COLO668 (cell line): Measurements from ENCODE around the gene ZNF444.
"Not testable (repeated sequence)": the region's sequence is repeated elsewhere in the genome, so short reads cannot be mapped to it uniquely, and the experiment has no call there.

ENCODE experiments used
- DNase-seq: peaks from one replicate; lab custom pipeline; 2025; ENCODE audit not compliant: unreplicated experiment; lab: John Stamatoyannopoulos, UW

The ZNF444 gene

DNA sequence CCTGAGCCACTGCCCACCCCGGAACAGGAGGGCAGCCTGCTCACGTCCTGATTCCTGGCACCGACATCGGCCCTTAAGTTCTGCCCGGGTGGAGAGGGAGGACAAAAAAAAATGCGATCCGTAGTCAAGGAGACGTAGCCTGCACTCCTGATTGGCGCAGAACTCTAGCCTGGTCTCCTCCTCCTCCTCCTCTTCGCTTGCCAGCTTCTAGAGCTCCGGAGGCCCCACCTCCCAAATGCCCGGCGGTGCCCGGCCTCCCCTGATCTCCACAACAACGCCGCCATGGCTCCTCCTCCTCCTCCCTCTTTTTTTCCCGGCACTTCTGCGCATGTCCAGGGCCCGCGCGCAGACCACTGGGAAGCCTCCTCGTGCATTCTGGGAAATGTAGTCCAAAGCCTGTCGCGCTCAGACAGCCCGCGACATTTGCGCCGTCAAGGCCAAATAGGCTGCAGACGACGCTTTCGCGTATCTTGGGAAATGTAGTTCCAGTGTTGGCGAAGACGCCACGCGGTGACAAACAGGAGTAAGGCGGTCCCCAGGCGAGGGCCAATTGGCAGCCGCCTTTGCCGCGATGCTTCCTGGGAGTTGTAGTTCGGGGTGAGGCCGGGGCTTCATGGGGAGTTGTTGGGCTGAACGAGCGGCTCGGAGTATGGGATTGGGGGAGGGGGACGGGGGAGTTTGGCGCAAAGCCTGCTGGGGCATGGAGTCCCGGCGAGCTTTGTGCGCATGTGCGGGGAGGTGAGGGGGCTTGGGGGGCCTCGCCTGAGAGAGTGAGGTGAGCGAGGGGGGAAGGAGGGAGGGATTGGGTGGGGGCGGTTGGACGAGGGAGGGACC, at the start of gene ZNF444:
Gene ZNF444 (plus strand): TSS at position 705 of the 834 bp plus-strand sequence. CDS start 5,625 bp downstream, outside the sequence.
- DNase-seq, result peak; percentile 99

DNA sequence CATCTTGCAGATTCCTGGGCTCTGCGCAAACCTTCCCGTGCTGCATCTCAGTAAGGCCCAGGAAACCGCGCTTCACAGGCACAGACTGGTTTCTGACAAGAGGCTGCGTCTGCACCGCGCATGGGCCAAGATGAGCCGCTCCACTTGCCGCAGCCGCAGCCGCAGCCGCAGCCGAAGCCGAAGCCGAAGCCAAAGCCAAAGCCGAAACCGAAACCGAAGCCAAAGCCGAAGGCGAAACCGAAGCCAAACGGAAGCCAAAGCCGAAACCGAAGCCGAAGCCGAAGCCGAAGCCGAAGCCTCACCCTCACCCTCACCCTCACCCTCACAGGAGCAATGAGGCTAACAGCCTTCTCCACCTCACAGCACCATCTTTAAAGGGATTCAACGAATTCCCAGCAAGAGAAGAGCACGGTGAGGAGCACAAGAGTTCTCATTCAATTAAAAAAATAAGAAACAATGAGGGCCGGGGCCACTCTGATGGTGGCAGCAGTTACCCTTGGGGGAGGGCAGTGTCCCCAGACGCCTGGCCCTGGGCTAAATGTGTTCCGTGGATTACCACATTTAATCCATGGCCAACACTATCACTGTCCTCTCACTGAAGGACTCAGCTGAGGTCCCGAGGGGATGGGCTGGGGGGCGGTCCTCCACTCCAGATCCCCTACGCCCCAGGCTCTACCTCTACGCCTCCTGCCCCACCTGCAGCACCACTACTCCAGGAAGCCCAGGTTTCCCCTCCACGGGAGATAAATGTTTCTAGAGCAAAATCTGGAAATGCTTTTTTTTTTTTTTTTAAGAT, 49.1 kb upstream of the ZNF444 start:
- DNase-seq, result no peak

GRCh38 chr19:56092685-56093631, 48.1 kb upstream of the ZNF444 start:
- no peak for DNase-seq

DNA sequence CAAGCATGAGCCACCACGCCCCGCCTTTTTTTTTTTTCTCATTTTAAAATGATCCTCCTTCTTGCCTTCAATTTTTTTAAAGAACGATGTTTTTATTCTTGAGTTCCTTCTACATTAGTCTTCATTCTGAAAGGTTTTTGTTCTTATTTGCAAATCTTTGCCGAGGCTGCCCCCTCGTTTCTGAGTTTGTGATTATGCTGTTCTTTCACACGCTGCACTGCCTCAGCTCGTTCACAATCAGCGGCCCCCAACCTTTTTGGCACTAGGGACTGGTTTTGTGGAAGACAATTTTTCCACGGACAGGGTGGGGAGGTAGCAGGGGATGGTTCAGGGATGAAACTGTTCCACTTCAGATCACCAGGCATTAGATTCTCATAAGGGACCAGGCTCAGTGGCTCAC, 46.6 kb upstream of the ZNF444 start:
- DNase-seq, result no peak

DNA sequence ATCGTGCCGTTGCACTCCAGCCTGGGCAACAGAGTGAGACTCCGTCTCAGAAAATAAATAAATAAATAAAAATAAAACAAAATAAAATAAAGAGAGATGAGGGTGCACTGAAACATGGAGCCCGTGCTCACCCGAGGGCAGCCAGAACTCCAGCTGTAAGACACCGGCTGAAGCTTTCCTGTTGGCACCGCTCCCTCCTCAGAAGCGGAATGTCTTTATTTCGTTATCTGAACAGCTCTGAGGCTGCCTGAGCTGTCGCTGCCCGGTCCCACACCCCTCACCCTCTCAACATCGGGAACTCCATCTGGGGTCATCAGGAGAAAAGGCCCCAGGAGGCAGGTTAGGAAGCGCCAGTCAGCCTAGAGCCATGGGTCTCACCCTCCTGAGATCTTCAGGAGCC, 44.4 kb upstream of the ZNF444 start:
- no peak for DNase-seq

GRCh38 chr19:56097306-56097705, 43.8 kb upstream of the ZNF444 start:
- no peak for DNase-seq

- DNase-seq, result no peak
These were observed 43.3 kb upstream of the ZNF444 start for GRCh38 chr19:56097776-56098175.

DNA sequence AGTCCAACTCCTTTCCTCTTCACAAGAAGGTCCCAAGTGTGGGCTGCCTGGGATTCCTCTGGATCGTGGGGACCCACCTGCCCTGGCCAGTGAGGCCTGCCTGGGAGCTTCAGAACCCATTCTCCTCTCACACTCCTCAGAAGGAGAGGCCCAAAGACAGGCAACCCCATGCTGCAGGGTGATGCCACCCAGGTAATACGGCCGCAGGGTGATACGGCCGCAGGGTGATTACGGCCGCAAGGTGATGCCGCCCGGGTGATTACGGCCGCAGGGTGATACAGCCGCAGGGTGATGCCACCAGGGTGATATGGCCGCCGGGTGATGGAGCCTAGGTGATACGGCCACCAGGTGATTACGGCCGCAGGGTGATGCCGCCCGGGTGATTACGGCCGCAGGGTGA, 42.9 kb upstream of the ZNF444 start:
- DNase-seq, result not testable (repeated sequence)

DNA sequence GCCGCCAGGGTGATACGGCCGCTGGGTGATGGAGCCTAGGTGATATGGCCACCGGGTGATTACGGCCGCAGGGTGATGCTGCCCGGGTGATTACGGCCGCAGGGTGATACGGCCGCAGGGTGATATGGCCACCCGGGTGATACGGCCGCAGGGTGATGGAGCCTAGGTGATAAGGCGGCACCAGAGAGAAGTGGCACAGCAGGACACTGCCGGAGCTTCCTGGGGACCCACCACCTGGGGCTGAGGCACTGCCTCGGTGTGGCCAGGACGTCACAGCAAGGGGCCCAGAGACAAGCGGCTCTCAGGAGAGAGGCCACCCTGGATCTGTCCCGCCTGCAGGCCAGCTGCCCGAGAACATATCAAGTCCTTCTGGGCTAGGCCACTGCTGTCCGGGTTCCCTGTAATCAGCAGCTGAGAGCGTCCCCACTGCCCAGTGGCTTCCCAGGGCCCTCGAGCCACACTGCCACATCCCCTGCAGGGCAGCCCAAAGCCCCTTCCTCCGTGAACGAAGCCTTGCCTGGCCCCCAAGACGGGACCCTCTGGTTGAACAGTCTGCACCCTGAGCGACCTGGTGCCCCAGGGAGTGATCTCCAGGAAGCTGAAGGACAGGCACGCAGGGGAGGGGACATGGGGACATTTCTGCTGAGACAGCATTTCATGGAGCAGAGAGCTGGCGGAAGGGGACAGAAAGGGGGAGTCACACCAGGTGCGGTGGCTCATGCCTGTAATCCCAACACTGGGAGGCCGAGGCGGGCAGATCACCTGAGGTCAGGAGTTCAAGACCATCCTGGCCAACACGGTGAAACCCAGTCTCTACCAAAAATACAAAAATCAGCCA, 42.1 kb upstream of the ZNF444 start:
- no peak for DNase-seq

DNA sequence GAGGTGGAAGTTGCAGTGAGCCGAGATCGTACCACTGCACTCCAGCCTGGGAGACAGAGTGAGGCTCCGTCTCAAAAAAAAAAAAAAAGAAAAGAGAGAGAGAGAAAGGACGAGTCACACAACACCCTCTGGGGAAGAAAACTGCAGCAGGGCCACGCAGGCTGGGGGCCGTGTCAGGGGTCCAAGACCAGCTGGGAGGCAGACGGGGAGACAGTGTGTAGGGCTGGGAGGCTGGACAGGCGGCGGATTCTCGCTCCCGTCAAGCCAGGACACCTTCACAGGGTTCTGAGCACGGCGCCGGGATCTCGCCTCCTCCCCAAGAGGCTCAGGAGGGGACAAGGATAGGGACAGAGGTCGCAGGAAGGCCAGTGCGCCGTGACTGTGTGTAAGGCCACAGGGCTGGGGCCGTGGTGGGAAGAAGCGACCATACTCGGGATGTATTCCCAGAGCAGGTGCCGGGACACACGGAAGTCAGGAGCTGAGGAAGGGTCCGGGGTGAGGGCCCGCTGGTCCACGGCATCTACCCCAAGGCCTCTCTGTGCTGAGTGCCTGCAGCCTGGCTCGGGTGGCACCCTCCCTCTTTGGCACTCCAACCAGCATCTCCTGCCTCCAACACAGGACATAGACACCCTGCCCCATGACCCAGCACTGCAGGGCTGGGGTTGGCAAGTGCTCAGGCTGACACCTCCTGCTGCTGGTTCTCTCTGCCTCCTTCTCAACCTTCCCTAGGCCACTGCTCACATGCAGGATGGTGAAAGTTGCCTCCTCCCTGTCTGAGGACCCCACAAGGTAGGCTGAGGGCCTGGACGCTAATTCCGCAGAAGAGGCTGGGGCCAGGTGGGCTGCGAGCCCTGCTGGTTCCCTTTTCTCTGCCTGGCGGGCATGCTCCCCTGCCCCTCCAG, 41.2 kb upstream of the ZNF444 start:
- DNase-seq, result no peak

DNA sequence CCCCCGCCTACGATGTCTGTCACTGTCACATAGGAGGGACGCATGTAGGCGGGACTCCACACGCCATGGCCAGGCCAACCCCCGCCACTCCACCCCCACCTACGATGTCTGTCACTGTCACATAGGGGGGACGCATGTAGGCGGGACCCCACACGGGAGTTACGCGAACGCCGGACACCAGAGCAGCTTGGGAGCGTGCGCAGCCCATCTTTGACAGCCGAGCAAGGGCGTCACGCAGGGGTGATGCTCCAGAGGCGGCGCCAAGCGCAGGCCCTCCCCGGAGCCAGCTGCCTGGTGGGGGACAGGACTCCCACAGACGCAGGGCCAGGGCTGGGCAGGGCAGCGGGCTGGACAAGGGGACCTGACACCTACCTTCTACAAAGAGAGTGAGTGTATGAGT, 40.0 kb upstream of the ZNF444 start:
- DNase-seq, result no peak

DNA sequence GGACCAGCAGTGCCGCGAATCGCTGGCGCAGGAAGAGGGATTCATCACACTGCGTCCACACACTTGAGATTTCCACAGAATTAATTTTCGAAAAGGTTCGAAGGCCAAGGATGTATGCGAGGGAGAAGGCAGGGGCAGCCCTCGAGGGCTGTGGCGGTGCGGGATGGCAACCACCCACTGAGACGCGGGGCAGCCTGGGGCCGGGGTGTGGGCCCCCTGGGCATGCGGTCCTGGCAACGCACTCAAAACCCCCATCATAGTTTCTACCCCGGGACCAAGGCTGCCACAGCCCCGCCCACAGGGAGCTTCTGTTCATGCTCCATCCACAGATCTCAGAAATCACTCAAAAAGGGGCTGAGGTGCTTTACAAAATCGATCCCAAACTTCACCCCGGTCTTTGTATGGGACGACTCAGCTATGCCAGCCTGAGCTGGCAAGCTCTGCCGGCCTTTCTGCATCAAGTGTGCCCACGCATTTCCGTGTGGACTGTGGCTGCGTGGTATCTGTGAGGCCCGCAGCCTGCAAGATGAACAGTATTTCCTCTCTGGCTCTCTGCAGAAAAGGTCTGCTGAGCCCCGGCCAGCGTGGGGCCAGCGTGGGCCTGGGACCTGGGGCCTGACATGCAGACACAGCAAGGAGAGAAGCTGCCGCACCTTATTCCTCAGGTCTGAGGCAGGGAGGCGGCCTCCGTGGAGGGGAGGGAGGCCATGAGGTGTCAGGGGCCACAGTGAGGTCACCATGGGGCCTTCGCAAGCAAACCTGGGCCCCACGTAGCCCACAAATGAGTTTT, 39.1 kb upstream of the ZNF444 start:
- DNase-seq, result no peak

GRCh38 chr19:56103027-56103614, 38.0 kb upstream of the ZNF444 start:
- no peak for DNase-seq

- no peak for DNase-seq
These were observed 36.7 kb upstream of the ZNF444 start for GRCh38 chr19:56104423-56104822.

DNA sequence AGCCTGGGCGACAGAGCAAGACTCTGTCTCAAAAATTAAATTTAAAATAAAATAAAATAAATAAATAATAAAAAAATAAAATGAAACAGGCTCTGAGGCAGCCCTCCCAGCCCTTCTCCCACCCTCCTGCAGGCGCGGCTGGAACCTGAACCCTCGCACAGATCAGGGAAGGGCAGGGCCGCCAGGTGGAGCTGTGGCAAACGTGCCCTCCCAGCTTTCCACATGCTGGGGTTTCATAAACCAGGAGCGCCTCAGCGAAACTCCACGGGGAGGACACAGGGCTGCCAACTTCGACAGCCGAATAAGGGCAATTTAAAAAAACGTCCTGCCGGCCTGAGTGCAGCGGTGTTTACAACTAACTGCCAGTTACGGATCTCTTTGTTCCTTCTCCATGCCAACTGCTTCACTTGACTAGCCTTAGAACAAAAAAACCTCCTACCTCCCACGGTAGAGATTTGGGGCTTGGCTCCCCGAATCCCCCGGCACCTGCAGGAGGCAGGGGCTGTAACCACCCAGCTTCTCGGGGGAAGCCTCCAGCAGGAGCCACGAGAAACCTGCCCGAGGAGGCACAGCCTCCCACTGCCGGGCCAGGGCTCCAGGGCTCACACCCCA, 35.9 kb upstream of the ZNF444 start:
- DNase-seq, result peak; percentile 70

DNA sequence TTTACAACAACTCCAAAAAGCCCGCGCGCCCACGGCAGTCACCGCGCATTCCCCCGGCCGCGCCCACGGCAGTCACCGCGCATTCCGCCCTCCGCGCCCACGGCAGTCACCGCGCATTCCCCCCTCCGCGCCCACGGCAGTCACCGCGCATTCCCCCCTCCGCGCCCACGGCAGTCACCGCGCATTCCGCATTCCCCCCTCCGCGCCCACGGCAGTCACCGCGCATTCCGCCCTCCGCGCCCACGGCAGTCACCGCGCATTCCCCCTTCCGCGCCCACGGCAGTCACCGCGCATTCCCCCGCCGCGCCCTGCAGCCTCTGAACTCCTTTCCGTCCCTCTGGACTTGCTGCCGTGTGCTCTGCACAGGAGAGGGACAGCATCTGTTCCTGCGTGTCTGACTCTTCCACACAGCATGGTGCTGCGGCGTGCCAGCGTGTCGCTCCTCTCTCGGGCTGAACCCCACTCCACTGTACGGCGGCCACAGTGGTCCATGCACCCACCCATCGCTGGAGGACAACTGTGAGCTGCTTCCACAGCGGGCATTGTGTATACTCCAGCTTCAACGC, 35.2 kb upstream of the ZNF444 start:
- DNase-seq, result not testable (repeated sequence)

- no peak for DNase-seq
These were observed 34.7 kb upstream of the ZNF444 start for GRCh38 chr19:56106397-56106849.
